Lower leg skin (tissue), 3 donors: ENCODE results near the gene USF2.

Experiments
- CTCF ChIP-seq, 3 donors: fragments of 450-650 bp; IDR thresholded peaks; one replicate each; pipeline ENCODE4 v1.5.1; 2016; ENCODE audit warnings: antibody characterized with exemption in 3 of 3, mild to moderate bottlenecking in 3 of 3, moderate library complexity in 2 of 3
- POLR2A ChIP-seq, 2 donors: fragments of 450-650 bp; IDR thresholded peaks; one replicate each; pipeline ENCODE4 v1.6.1; 2016 to 2017; ENCODE audit warnings: antibody characterized with exemption in 2 of 2, mild to moderate bottlenecking in 1 of 2, moderate library complexity in 1 of 2

GRCh38 chr19:35305181-35305580 is 36.4 kb downstream of the USF2 start:
- TF ChIP-seq CTCF (IDR thresholded peaks at IDR 0.05), result no peak
- no peak for TF ChIP-seq POLR2A (IDR thresholded peaks at IDR 0.05)
